GM18868 (cell line): ENCODE measurements around the gene SNCG.
"Not testable (repeated sequence)": the region's sequence is repeated elsewhere in the genome, so short reads cannot be mapped to it uniquely, and the experiment has no call there.

Source experiments
- ATAC-seq: cut with Tn5 transposase; IDR thresholded peaks from one replicate; pipeline ENCODE4 v1.9.1; 2021; ENCODE audit warnings: mild to moderate bottlenecking, moderate library complexity; ENCODE audit not compliant: unreplicated experiment

Gene SNCG

DNA sequence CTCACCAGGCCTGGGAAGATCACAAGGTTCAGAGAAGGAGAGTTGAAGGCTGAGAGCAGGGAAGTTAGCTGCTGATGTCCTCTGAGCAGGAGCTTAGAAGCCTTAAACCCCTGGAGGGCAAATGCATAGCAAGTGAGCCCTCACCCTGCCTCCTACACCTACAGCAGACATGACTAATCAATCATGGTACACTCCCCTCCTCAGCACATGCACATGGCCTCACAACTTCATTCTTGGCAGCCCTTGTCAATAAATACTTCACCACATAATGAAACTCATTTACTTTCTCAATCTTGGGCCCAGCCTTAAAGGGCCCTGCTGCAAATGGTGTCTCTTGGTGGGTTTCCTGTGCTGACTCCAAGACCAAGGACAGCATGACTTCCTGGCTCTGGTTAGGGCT lies 13.9 kb upstream of the SNCG start:
- ATAC-seq: no peak

DNA sequence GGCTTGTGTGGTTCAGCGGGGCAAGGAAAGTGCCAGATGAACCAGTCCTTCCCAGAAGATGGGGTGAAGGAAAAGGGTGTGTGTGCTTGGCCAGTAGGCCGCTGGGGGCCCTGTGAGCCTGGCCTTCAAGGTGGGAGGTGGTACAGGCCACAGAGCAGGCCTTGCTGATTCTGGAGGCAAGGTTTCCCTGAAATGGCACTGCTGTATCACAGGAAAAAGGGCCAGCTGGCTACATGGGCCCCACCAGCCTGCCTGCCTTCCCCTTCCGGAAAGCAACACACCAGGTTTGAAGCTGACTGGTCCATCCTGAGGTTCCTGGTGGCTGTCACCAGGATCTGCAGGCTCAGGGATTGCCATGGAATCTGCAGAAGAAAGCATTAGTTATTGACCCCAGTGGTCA lies 13.5 kb upstream of the SNCG start:
- no peak for ATAC-seq

DNA sequence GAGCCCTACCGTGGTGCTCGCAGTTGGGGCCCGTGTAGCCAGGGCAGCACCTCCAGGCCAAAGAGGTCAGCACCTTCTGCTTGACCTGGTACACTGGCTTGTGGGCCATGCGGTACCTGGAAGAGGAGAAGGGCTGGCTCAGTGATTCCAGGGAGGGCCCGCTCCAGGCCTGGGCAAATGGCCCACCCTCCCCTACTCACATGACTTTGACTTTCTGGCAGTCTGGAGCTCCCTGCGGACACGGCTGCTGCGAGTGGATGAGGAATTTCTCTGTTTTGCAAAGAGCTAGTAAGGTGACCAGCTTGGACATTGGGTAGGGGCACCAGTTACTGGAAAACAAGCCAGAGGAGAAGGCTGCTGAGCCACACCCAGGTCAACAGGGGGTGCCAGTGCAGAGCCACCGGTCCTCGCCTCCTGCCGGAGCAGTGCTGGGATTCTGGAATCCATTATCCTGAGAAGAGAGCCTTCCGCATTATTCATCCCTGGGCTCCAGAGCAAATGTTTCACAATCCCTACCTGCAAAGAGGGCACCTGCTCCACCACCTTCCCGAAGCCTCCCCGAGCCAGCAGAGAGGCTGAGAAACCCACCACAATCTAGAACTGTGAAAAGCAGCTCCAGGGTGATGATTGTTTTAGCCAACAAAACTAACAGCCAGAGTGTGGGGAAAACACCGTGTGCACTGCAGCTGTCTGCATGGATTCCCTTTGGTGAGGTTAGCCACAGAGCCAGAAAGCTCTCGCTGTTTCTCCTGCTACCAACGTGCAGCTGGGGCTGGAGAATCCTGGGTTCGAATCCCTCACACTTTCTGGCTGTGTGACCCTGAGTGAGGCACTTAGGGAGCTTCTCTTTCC lies 12.8 kb upstream of the SNCG start:
- no peak for ATAC-seq

DNA sequence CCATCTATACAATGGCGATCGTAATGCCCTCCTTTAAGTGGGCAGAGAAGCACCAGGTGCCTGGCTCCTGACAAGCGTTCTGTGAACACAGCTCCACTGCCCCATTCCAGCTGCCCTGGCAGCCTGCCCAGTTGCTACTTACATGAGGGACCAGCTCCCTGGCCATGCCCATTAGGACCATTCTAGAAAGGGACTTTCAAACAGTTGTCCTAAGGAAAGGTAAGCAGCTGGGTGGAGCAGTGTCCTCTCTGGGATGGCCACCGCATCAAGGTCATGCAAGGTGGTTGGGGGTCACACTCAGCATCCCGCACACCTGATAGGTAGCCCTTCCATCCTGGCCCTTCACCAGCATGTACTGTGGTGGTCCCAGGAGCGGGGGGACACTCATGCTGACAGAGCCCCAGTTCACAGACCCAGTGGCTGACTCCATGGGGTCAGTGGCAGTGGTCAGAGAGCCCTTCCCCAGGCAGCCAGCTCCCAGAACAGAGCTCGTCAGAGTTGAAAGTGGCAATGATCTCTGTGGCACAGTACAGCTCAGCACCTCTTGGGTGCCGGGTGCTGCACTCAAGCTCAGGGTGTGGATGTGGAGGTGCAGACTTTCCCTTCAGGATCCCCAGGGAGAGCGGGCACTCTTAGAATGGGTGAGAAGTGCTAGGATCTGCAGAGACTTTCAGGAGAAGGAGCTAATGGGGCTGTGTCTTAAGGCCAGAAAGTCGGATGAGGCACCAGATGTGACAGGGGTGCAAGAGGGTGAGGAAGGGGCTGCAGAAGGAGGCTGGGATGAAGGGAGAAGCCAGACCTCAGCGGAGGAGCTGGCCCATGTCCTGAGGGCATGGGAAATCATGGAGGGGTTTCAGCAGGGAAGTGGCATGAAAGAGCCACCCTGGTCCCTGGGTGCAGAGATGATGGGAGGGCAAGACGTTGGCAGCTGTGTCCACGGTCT lies 11.9 kb upstream of the SNCG start:
- ATAC-seq: no peak

DNA sequence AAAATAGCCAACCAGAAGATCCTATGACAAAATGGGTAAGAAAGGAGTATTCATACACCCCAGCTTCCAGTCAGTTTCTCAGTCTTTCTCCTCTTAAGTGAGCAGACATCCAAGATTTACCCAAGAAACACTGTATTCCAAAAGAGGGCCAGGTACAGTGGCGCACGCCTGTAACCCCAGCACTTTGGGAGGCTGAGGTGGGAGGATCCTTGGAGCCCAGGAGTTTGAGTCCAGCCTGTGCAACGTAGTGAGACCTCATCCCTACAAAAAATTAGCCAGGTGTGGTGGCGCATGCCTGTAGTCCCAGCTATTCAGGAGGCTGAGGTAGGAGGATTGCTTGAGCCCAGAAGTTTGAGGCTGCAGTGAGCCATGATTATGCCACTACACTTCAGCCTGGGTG lies 10.6 kb upstream of the SNCG start:
- ATAC-seq: not testable (repeated sequence)

DNA sequence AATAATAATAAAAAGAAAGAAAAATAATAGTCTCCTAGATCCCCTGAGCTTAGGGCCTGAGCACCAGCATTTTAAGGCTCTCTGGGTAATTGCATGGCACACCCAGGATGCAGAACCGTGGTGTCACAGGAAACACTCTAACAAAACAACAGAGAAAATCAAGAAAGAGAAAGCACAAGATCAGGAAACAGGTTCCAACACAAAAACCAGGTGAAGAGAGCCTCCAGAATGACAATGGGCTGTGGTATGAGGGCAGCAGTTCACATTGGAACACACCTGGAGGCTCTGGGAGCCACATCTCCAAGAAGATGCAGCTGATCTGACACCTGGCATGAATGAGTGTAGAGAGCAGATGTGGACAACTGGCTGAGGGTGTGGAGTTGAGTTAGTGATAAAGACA lies 8.1 kb upstream of the SNCG start:
- no peak for ATAC-seq

DNA sequence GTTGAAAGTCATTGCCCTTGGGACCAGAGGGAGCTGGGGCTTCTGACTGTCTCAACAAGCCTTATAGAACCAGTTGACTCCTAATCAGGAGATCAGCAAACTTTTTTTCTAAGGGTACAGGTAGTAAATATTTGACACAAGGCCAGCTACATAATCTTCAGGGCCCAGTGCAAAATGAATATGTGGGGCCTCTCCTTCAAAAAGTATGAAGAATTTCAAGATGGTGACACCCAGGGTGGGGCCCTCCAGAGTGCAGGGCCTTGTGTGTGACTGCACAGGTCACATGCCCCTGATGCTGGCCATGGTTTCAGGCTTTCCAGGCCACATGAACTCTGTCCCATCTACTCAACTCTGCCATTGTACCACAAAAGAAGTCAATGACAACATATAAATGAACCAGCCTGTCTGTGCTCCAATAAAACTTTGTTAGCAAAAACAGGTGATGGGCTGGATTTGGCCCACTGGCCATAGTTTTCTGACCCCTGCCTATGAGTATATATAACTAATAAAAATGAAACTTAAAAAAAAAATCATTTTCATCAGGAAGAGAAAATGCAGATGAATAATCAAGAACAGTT lies 7.1 kb upstream of the SNCG start:
- ATAC-seq: no peak

DNA sequence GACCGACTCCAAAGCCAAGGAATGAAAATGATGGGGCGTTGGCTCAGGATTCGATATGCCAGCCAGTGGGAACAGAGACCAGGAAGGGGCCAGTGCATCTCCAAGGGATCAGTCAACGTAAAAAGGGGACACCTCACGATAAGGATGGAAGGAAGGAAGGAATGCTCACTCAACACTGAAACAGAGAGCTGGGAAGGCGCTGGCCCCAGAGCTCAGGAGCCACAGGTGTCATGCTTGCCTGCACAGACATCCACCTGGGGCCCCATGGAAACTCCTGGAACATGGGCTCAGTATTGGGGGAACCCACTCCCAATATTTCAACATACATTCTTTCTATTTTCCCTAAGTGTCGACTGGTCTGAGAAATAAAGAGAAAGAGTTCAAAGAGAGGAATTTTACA lies 6.3 kb upstream of the SNCG start:
- ATAC-seq: no peak

DNA sequence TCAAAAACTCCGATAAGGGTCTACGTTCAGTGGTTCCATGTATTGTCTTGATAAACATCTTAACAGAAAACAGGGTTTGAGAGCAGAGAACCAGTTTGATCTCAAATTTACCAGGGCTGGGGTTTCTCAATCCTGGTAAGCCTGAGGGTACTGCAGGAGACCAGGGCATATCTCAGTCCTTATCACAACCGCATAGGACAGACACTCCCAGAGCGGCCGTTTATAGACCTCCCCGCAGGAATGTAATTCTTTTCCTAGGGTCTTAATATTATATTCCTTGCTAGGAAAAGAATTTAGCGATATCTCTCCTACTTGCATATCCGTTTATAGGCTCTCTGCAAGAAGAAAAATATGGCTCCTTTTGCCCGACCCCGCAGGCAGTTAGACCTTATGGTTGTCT lies 5.7 kb upstream of the SNCG start:
- not testable (repeated sequence) for ATAC-seq

DNA sequence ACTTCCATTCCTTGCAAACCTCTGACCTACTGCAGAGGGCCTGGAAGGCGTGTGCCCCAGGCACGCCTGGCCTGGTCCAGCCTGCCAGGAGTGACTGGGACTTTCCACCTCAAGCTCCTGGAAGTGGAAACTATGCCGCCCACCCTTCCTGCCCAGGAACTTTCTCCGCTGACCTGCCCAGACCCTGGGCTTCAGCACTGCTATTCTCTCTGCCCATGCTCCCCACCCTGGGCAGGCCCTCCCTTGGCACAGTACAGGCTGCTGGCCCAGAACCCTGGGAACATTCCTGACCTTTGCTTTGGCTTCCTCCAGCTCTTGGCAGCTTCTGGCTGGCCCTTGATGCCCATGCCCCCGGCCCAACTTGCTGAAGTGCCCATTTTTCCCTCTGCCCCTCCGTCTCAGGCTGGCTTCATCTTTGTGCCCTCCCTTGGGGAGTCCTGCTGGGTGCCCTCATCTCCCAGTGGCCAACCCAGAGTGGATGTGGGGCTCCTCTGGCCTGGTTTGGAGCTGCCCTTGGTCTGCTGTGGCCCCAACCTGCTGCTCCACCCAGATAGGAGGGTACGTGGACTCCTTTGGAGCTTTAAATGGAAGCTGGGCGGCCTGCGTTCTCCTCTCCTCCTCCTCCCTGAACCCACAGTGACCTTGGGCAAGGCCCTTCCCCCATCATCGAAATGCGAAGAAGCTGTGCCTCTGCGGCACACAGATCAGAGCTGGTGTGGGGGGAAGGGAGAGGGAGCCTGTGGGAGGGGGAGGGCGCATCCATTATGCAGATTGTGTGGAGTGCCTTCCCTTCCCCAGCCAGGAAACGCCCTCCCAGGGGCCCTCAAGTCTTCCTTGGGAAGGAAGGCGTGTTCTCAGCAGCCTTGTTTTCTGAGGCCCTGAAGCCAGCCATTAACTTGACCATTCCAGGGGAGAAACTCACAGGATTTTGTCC lies 4.4 kb upstream of the SNCG start:
- no peak for ATAC-seq

DNA sequence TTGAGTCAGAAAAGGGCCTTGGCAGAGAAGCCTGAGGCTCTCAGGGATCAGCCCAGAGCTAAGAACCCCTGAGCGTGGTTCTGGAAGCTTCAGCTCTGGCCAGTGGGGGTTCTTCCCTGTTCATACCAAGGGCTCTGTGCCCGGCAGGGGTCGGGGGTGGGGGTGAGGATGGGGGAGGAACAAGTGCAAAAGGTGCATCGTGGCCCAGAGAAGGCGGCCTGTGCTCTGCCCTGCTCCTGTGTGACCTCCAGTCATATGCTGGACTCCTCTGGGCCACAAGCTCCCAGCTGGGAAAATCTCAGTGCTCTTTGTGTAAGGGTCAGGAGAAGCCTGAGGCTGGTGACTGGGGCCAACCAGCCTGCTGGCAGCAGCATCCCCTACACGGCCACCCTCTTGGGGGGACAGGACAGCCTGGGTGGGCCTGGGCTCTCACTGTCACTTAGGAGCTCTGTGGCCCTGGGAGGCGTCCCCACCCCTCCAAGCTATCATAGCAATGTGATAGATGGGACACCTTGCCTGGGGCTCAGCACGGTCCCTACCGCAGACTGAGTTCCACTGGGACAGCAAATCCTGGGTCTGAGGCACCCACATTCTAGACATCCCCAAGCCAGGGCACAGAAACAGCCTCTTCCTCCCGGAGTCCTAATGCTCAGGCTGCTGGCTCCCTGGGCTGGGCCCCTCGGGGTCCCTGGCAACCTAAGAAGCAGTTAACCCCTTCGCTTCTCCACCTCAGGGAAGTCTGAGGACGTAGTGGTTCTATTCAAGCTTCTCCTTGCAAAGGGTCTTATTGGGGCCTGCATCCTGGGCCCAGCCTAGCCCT lies 3.5 kb upstream of the SNCG start:
- no peak for ATAC-seq

DNA sequence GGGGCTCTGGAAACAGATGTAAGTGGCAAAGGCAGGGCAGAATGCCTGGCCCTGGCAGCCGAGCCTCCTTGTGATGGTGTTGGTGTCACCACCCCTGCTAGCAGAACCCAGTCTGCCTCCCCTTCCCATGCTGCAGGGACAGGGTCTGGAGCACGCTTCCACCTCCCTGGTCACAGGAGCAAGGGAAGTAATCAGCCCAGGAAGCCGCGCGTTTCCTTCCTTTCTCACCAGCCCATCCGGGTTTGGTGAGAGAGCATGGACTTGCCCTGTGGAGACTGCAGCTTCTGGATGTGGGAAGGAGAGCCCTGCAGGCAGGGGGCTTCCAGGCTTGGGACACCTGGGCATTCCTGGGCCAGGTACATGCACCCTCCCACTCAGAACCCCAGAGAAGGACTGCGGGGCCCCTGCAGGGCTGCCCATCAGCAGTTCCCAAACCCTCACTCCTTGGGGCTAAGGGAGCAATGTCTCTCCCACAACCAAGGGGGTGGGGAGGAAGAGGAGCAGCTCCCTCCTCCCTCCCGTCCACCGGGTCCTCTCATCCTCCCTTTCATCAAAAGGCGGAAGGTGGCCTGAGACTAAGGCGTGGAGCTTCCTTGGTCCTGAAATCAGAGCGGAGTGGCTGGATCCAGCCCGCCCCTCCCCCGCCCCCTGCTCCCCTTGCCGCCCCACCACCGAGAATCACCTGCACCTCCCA lies 2.8 kb upstream of the SNCG start:
- no peak for ATAC-seq

DNA sequence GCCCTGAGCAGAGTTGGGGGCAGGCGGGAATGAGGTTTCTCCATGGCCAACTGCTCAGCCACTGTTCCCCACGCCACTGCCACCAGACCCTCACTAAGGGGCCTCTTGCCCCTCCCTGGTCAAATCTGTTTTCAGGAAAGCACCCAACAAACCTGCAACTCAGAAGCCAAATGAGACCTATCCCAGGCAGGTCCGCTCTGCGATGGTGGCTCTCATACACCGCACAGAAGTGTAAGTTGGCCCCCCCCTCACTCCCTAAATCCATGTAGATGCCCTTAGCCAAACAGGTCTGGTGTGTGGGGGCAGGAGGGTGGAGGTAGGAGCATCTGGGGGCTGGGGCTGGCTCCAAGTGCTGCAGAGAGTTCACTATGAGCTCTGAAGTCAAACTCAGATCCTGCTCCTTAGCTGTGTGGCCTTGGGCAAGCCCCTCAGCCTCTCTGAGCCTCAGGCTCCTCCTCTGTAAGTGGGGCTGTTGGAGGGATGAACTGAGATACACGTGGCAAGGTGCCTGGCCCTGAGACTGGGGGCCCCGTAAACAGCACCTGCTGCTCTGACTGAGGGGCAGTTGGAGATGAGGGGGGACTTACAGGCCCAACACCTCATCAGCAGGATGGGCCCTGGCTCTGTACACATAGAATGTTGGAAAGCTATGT lies 2.1 kb upstream of the SNCG start:
- no peak for ATAC-seq

DNA sequence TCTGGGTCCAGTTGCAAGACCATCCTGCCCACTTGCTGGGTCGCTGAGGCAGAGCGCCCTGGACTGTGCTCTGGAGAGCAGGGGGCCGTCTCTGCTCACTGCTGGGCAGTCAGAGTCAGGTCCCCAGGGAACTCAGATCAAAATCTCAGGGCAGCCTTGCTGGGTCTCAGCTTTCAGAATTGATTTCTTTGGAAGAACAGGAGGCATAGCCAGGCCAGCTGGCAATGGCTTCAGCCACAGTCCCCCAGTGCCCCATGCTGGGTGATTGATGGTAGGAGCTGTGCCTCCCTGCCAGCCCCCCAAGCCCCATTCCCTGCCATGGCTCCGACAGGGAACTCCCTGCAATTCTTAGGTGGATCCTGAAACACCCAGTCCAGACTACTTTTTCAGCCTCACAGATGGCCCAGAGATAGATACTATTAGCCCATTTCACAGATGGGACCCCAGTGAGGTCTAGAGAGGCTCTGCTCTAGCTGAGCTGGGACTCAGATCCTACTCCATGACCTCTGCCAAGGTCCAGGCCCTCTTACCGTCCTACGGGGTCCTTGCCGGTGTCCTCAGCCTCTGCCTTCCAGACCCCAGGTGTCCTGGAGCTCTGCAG lies 1.5 kb upstream of the SNCG start:
- ATAC-seq: no peak

DNA sequence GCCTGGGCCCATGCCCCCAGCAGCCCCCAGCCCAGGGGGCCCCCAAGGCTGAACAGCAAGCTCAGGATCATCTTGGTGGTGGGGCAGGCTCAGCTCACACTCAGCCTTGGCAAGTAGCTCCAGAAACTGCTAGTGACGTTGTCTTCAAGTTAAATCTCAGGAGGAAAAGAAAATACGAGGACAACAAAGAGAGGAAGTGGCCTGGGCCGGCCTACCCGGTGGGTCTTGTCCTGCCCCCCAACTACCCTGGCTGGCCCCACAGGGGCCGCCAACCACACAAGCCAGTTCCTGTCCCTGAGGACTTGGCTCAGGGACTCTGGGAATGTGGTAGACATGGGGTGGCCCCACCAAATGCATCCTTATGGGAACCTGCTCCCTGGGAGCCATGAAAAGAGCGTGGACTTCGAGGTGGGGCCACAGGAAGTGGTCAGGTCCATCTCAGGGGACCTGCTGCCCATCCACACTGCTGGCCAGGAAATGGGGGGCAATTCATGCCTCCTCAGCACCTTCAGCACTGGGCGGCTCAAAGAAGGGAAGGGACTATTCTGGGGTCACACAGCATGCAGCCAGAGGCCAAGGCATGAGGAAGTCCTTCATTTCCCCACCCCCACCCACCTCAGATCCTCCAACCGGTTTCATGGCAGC lies 806 bp upstream of the SNCG start, which contains the start of gene MMRN2:
Gene MMRN2 (minus strand): TSS at position 145 of the 645 bp plus-strand sequence. CDS start 74 bp downstream, at position 71.
- ATAC-seq: no peak

DNA sequence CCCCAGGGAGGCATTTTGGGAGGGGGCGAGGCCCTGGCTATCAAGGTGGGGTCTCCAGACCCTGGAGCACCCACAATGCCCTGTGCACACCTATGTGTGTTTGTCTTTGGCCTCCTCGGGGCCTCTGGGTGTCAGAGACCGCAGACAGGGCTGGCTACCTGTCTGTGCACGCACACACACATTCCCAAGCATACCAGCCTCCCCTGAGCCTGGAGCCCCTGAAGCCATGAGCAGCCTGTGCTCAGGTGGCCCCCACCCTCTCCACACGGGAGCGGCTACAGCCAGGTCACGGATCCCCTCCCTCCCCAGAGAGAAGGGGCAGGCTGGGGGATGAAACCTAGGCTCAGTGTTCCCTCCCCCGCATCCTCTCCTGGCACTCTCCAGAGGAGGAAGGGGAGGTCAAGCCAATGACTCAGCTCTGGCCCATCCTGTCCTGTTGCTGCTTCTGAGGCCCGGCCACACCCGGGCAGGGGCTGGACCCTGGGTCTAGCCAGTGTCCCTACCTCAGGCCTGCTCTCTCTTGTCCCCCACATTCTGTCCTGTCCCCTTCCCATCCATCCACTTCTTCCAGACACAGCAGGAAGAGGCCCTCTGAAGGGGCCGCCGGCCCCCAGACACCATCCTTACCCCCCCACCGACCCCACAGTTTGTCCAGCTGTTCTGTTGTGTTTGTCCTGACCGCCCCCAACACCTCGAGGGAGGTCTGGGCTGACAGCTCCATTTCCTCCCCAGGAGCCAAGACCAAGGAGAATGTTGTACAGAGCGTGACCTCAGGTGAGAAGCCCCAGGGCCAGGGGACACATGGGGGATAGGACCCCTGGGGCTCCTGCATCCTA lies 720 bp downstream of the SNCG start:
- no peak for ATAC-seq

DNA sequence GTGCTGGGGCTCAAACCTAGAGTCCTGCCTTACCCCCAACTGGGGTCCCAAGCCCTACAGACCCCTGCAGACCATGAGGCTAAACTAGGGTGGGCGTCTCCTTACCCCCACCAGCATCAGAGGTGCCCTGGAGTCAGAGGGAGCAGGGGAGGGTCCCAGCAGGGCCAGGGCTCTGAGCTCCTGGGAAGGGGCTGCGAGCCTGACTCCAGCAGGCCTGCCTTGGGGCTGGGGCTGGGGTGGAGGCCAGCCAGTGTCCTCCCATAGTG lies 1.3 kb downstream of the SNCG start:
- no peak for ATAC-seq
